GM12878 (cell line): Measurements from ENCODE around the gene GPR141. TPM values are rescaled to one million over a fixed set of nuclear protein-coding genes. Genes with fewer than 3 reads are reported as not detected.

Experiments used
- BCL11A ChIP-seq: IDR thresholded peaks from 2 replicates; pipeline ENCODE4 v1.6.1; 2011; ENCODE audit warnings: low read depth, low read length
- BMI1 ChIP-seq: fragments of 450-650 bp; IDR thresholded peaks from 2 replicates; pipeline ENCODE4 v1.6.1; 2016; ENCODE audit warnings: mild to moderate bottlenecking, moderate library complexity, borderline replicate concordance
- CREM ChIP-seq: IDR thresholded peaks from 2 replicates; pipeline ENCODE4 v1.6.1; 2014; ENCODE audit warnings: antibody characterized with exemption, low read depth
- EP300 ChIP-seq, 2 experiments: fragments of 150-350 bp in 1 of 2; IDR thresholded peaks; 2 replicates each; pipeline ENCODE4 v1.6.1; 2011 to 2012; ENCODE audit warnings: low read depth in 2 of 2, low read length in 2 of 2, borderline replicate concordance in 1 of 2, improper control_type of control experiment in 1 of 2, inconsistent platforms in 1 of 2; ENCODE audit not compliant: control insufficient read depth in 1 of 2
- FOS ChIP-seq: IDR thresholded peaks from 3 replicates; pipeline ENCODE4 v1.6.1; 2011; ENCODE audit warnings: borderline replicate concordance; ENCODE audit not compliant: insufficient read length; ENCODE audit errors: extremely low read depth
- HCFC1 ChIP-seq: fragments of 150-350 bp; IDR thresholded peaks from 2 replicates; pipeline ENCODE4 v1.6.1; 2014; ENCODE audit warnings: low read length
- HDAC2 ChIP-seq: fragments of 200-600 bp; sonication (generic); IDR thresholded peaks from 2 replicates; pipeline ENCODE4 v1.6.1; 2017
- HDGF ChIP-seq: fragments of 450-650 bp; IDR thresholded peaks from 2 replicates; pipeline ENCODE4 v1.6.1; 2016; ENCODE audit warnings: antibody characterized with exemption
- IKZF2 ChIP-seq, 2 experiments: fragments of 450-650 bp; IDR thresholded peaks; 2 replicates each; pipeline ENCODE4 v1.6.1; 2017; ENCODE audit warnings: mild to moderate bottlenecking in 2 of 2, moderate library complexity in 2 of 2
- MTA2 ChIP-seq: fragments of 450-650 bp; IDR thresholded peaks from 2 replicates; pipeline ENCODE4 v1.6.1; 2016; ENCODE audit warnings: low read depth, mild to moderate bottlenecking, moderate library complexity
- NR2C2 ChIP-seq: IDR thresholded peaks from 2 replicates; pipeline ENCODE4 v1.6.1; 2011; ENCODE audit warnings: borderline replicate concordance, low read depth; ENCODE audit not compliant: control insufficient read depth, insufficient read length
- PAX5 ChIP-seq: IDR thresholded peaks from 2 replicates; pipeline ENCODE4 v1.6.1; 2011; ENCODE audit warnings: low read depth, low read length, borderline replicate concordance
- RELB ChIP-seq: fragments of 450-650 bp; IDR thresholded peaks from 2 replicates; pipeline ENCODE4 v1.6.1; 2017; ENCODE audit warnings: low read depth, mild to moderate bottlenecking, moderate library complexity
- RUNX3 ChIP-seq: IDR thresholded peaks from 2 replicates; pipeline ENCODE4 v1.6.1; 2012; ENCODE audit warnings: low read length, inconsistent platforms
- SREBF1 ChIP-seq: IDR thresholded peaks from 2 replicates; pipeline ENCODE4 v1.6.1; 2012; ENCODE audit warnings: mild to moderate bottlenecking, low read length
- SUPT20H ChIP-seq: IDR thresholded peaks from 2 replicates; pipeline ENCODE4 v1.6.1; 2011; ENCODE audit warnings: low read depth, mild to moderate bottlenecking, low read length, moderate library complexity, borderline replicate concordance; ENCODE audit not compliant: control insufficient read depth
- SUZ12 ChIP-seq: fragments of 200-600 bp; sonication (generic); IDR thresholded peaks from one replicate; pipeline ENCODE4 v1.6.1; 2018; ENCODE audit warnings: antibody characterized with exemption, mild to moderate bottlenecking; ENCODE audit not compliant: unreplicated experiment
- TARDBP ChIP-seq: IDR thresholded peaks from 2 replicates; pipeline ENCODE4 v1.6.1; 2016; ENCODE audit warnings: borderline replicate concordance
- ZNF274 ChIP-seq: IDR thresholded peaks from one replicate; pipeline ENCODE4 v1.8.0; 2011; ENCODE audit not compliant: insufficient read length, insufficient read depth
- polyA plus RNA-seq, 11 experiments: library from polyadenylated mRNA; depleted of rRNA in 4 of 11; unstranded in 6 of 11; stranded (reverse) in 5 of 11; fragments of >200 nt; fragmentation: Nextera tagmentation in 4 of 11; fragmentation: Illumina TruSeq in 1 of 11; extraction: Ambion mirVana in 4 of 11; extraction: Trizol in 1 of 11; gene quantifications; 1 replicate in 1 of 11; 2 replicates in 10 of 11; pipeline versions ENCODE4 v1.2.1 to v1.2.3, GENCODE V29; 2011 to 2016; ENCODE audit warnings: inconsistent platforms in 2 of 11, missing spikeins in 2 of 11, low read depth in 1 of 11
- total RNA-seq, 4 experiments: library from RNA; depleted of rRNA in 3 of 4; stranded (reverse); fragments of >200 nt in 3 of 4; fragmentation: Illumina TruSeq in 1 of 4; extraction: Trizol in 1 of 4; gene quantifications; 2 replicates each; pipeline versions ENCODE4 v1.2.1 to v1.2.3, GENCODE V29; 2013 to 2021
- TF ChIP-seq, protein P1 (sequence below): IDR thresholded peaks from 2 replicates; pipeline ENCODE4 v1.6.1; 2012; ENCODE audit warnings: mild to moderate bottlenecking, low read depth, low read length
- TF ChIP-seq, protein P2 (sequence below), 3 experiments: IDR thresholded peaks in 2 of 3; conservative IDR thresholded peaks in 1 of 3; 2 replicates each; pipeline ENCODE4 v1.5.1; 2011; ENCODE audit warnings: low read depth in 3 of 3, low read length in 3 of 3, mild to moderate bottlenecking in 3 of 3, control low read depth in 2 of 3, moderate library complexity in 2 of 3, inconsistent platforms in 1 of 3, mixed read lengths in 1 of 3; ENCODE audit not compliant: control insufficient read depth in 2 of 3, insufficient read depth in 1 of 3; ENCODE audit errors: extremely low read depth in 1 of 3
- TF ChIP-seq, protein P3 (sequence below): IDR thresholded peaks from 2 replicates; pipeline ENCODE4 v1.6.1; 2012; ENCODE audit warnings: low read length, inconsistent platforms

The GPR141 gene
- total and polyA plus RNA-seq, 10 of the 15 experiments (the other 5 are each of a cell fraction or from before 2014, with no cell fraction given) = 0.56 to 3.9 (median 1.2) TPM

DNA sequence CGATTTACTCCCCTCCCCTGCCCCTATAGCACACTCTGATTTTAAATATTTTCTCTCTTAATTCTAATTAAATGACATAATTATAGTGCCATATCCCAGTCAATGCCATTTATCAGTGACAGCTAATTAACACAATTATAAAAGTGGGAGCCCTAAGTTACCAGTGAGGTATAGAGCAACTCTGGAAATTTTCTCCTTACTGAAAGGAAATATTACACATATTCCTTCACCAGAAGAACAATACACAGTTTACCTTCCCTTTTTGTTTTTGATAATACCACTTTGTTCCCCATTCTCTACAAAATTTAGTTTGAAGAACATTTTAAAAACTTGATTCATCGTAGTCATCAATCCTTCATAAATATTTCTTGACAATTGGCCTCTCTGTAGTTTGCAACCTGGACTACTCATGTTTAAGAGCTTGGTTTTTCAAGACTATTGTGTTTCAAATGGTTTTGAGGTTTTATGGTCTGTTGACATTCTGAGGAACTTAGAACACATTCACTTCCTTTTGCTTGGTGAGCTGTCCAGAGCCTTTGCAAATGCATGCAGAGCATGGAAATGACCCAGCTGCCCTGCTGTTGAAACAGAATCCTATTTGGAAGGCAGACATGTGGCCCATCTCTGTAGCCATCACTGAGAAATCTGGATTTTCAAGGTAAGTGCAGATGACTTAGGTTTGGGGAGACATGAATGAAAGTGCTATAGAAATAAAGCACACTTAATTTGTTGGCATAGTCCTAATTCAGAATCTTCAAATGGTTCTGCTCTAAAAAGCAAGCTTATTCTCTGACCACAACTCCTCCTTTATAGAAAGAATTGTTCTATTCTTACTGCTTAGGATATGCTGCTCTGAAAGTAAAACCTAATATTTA lies at the start of gene GPR141 (continued):
- TF ChIP-seq, protein P1, sequence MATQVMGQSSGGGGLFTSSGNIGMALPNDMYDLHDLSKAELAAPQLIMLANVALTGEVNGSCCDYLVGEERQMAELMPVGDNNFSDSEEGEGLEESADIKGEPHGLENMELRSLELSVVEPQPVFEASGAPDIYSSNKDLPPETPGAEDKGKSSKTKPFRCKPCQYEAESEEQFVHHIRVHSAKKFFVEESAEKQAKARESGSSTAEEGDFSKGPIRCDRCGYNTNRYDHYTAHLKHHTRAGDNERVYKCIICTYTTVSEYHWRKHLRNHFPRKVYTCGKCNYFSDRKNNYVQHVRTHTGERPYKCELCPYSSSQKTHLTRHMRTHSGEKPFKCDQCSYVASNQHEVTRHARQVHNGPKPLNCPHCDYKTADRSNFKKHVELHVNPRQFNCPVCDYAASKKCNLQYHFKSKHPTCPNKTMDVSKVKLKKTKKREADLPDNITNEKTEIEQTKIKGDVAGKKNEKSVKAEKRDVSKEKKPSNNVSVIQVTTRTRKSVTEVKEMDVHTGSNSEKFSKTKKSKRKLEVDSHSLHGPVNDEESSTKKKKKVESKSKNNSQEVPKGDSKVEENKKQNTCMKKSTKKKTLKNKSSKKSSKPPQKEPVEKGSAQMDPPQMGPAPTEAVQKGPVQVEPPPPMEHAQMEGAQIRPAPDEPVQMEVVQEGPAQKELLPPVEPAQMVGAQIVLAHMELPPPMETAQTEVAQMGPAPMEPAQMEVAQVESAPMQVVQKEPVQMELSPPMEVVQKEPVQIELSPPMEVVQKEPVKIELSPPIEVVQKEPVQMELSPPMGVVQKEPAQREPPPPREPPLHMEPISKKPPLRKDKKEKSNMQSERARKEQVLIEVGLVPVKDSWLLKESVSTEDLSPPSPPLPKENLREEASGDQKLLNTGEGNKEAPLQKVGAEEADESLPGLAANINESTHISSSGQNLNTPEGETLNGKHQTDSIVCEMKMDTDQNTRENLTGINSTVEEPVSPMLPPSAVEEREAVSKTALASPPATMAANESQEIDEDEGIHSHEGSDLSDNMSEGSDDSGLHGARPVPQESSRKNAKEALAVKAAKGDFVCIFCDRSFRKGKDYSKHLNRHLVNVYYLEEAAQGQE = peak; percentile 25; the same call in 1 of the 2 replicates
- TF ChIP-seq EP300 (IDR thresholded peaks at IDR 0.05; ENCODE audit: borderline replicate concordance in 1 of 2, control insufficient read depth in 1 of 2, low read depth in 2 of 2, low read length in 2 of 2) (peak; percentile 62 to 74; a peak in 3 of 4 replicates), IKZF2 (IDR thresholded peaks at IDR 0.05) (peak; percentile 92 to 93), RUNX3 (peak; percentile 97), NR2C2 (no peak), FOS (no peak), TARDBP (no peak), BMI1 (peak; percentile 39; the same call in 1 of the 2 replicates), ZNF274 (no peak), HDGF (no peak), PAX5 (peak; percentile 94), SREBF1 (no peak), MTA2 (peak; percentile 79), BCL11A (peak; percentile 66; the same call in 1 of the 2 replicates), HDAC2 (no peak), HCFC1 (no peak), CREM (peak; percentile 61), RELB (peak; percentile 74), SUZ12 (no peak), SUPT20H (no peak)
- TF ChIP-seq, protein P2, sequence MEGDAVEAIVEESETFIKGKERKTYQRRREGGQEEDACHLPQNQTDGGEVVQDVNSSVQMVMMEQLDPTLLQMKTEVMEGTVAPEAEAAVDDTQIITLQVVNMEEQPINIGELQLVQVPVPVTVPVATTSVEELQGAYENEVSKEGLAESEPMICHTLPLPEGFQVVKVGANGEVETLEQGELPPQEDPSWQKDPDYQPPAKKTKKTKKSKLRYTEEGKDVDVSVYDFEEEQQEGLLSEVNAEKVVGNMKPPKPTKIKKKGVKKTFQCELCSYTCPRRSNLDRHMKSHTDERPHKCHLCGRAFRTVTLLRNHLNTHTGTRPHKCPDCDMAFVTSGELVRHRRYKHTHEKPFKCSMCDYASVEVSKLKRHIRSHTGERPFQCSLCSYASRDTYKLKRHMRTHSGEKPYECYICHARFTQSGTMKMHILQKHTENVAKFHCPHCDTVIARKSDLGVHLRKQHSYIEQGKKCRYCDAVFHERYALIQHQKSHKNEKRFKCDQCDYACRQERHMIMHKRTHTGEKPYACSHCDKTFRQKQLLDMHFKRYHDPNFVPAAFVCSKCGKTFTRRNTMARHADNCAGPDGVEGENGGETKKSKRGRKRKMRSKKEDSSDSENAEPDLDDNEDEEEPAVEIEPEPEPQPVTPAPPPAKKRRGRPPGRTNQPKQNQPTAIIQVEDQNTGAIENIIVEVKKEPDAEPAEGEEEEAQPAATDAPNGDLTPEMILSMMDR (IDR thresholded peaks at IDR 0.05 in 2 of 3, conservative IDR thresholded peaks at IDR 0.05 in 1 of 3; ENCODE audit: control insufficient read depth in 2 of 3, extremely low read depth in 1 of 3, insufficient read depth in 1 of 3, low read depth in 3 of 3, low read length in 3 of 3) = no peak
- TF ChIP-seq, protein P3, sequence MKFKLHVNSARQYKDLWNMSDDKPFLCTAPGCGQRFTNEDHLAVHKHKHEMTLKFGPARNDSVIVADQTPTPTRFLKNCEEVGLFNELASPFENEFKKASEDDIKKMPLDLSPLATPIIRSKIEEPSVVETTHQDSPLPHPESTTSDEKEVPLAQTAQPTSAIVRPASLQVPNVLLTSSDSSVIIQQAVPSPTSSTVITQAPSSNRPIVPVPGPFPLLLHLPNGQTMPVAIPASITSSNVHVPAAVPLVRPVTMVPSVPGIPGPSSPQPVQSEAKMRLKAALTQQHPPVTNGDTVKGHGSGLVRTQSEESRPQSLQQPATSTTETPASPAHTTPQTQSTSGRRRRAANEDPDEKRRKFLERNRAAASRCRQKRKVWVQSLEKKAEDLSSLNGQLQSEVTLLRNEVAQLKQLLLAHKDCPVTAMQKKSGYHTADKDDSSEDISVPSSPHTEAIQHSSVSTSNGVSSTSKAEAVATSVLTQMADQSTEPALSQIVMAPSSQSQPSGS = peak; percentile 84
